ENCODE data around the gene SP1.
"Not testable (repeated sequence)": the region's sequence is repeated elsewhere in the genome, so short reads cannot be mapped to it uniquely, and the experiment has no call there.

The SP1 gene

DNA sequence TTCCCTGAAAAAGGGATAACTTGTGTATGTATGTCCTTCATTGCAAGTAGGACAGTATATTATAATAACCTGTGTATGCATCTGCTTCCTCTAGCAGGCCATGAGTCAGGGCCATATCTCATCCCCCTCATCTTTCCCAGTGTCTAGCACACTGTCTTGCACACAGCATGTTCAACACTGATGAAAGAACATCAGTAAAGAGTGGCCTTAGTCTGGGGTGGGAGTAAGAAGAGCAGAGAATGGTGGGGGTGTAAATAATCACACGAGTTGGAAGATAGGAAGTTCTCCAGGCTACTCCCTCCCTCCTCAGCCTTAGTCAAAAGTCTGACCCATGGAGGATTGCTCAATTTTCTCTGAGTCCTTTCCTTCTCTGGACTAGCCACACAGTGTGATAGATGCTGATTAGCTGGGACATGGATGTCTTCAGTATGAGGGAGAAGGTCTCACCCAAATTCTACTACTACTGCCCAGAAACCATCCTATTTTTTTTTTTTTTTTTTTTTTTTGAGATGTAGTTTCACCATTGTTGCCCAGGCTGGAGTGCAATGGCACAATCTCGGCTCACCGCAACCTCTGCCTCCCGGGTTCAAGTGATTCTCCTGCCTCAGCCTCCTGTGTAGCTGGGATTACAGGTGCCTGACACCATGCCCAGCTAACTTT is 14.6 kb upstream of the SP1 start:
- no peak for DNase-seq

DNA sequence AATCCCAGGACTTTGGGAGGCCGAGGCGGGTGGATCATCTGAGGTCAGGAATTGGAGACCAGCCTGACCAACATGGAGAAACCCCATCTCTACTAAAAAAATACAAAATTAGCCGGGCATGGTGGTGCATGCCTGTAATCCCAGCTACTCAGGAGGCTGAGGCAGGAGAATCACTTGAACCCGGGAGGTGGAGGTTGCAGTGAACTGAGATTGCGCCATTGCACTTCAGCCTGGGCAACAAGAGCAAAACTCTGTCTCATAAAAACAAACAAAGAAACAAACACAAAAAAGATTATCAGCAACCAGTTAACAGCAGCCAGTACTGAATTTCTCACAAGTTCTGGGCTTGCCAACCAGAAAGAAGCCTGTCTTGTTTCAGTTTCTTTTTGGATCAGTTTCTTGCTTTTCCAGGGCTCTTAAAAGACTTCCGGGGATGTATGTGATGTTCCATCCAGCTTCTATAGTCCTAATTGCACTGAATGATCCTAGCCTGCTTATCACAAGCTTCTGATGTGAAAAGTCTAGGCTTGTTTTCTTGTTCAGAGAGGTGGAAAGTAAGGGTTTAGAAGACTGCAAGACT is 6.3 kb upstream of the SP1 start:
- DNase-seq, result not testable (repeated sequence)

DNA sequence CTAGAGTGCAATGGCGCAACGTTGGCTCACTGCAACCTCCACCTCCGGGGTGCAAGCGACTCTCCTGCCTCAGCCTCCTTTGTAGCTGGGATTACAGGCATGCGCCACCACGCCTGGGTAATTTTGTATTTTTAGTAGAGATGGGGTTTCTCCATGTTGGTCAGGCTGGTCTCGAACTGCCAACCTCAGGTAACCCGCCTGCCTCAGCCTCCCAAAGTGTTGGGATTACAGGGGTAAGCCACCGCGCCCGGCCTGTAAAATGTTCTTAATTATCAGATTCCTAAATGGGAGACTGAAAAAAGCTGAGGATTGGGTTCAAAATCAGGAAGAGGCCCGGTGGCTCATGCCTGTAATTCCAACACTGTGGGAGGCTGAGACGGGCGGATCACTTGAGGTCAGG is 5.7 kb upstream of the SP1 start:
- not testable (repeated sequence) for DNase-seq

GRCh38 chr12:53376747-53377146 is 3.2 kb upstream of the SP1 start:
- no peak for DNase-seq

- DNase-seq, result no peak
These were observed 1.8 kb upstream of the SP1 start for GRCh38 chr12:53378222-53378621.

DNA sequence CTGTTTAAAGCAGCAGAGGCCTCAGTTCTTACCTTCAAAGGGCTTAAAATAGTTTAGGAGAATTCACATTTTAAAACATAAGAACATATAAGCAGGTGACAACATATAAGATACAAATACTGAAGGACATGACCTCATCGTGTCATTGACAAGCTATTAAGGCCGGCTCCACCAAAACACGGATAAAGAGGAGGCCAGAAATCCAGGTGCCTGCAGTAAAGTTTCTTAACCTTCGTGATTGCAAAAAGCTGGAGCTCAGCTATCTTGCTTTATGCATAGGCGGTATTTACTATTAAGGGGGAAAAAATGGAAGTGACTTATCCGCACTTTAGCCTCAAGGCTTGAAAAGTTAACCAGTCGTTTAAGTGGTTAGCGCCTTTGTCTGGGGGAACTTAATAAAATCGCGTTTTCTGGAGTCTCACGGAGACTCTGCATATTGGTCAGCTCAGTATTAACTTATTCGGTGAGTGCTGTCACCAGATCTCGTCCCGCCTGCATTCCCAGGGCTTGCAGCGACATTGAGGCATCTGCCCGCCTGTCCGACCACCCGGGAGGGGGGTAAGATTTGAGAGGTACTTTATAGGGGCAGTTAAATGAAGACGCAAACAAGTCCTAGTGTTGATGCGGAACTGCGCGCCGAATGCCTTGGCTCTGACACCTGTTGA is 1.1 kb upstream of the SP1 start:
- DNase-seq, result peak; percentile 28

GRCh38 chr12:53379389-53380103 is 430 bp upstream of the SP1 start:
- DNase-seq, result peak; percentile 97

DNA sequence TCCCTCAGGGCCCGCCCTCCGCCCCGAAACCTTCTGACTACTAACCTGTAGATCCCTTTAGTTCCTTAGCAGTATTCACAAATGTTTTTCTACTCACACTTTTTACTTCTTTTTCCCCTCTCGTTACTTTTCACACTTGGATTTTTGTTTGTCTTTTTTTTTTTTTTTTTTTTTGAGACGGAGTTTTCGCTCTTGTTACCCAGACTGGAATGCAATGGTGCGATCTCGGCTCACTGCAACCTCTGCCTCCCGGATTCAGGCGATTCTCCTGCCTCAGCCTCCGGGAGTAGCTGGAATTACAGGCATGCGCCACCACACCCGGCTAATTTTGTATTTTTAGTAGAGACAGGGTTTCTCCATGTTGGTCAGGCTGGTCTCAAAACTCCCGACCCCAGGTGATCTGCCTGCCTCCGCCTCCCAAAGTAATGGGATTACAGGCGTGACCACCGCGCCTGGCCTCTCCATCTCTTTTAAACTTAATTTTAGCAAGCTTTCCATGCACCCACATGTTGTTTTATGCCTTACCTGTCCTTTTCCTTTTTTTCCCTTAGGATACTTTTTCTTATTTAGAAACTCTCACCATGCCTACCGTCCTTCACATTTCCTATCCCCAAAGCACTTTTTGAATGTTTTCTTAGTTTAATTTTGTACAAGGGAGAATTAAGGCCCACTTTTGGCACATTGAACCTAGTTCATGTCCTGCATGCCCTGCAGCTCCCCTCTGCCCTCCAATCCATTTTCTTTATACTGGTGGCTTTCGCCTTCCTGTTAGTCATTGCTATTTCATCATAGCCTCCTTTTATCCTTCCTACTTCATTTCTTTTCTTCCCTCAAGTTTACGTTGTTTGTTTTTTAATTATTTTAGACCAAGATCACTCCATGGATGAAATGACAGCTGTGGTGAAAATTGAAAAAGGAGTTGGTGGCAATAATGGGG is 1.1 kb downstream of the SP1 start:
- DNase-seq, result no peak

- no peak for DNase-seq
These were observed 2.0 kb downstream of the SP1 start for GRCh38 chr12:53381731-53382630.

- DNase-seq, result no peak
These were observed 3.3 kb downstream of the SP1 start for GRCh38 chr12:53383258-53383657.

DNA sequence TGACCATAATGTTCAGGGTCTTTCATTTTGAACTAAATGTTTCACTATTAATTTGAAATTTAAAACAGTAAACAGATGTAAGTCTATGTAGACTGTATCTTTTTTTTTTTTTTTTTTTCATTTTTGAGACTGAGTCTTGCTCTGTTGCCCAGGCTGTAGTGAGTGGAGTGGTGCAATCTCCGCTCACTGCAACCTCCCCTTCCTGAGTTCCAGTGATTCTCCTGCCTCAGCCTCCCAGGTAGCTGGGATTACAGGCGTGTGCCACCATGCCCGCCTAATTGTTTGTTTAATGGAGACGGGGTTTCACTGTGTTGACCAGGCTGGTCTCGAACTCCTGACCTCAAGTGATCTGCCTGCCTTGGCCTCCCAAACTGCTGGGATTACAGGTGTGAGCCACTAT is 6.4 kb downstream of the SP1 start:
- DNase-seq, result not testable (repeated sequence)

DNA sequence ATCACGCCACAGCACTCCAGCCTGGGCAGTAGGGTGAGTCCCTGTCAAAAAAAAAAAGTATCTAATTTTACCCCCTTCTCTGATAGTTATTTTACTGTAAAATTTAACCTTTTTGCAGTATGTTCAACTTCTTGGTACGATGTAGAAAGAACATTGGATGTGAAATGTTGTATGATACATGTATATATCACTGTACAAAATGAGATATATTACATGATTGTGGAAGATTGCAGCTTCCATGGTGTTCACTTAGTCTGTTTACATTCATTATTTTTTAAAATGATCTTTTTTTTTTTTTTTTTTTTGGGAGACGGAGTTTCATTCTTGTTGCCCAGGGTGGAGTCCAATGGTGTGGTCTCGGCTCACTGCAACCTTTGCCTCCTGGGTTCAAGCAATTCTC is 9.0 kb downstream of the SP1 start:
- no peak for DNase-seq

DNA sequence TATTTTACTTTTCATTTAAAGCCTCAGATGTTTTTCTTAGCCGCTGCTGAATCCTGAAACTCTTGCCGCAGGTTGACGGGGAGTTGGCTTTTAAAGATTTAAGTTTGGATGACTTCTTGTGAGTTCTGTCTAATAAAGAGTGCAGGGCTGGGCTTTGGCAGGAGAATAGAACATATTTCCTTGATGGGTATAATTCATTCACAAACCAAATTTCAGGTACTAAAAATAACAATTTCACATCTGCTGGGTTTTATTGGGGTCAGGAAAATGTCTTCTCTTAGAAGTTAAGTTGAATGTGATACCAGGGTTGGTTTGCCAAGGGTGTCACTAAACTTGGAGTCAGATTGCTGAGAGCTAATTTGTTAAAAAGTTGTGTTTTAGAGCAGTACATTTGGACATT is 9.7 kb downstream of the SP1 start:
- DNase-seq, result no peak

- no peak for DNase-seq
These were observed 11.7 kb downstream of the SP1 start for GRCh38 chr12:53391724-53392123.

GRCh38 chr12:53399896-53400295 is 19.9 kb downstream of the SP1 start:
- no peak for DNase-seq

- not testable (repeated sequence) for DNase-seq
These were observed 22.4 kb downstream of the SP1 start for GRCh38 chr12:53402351-53402750.

- no peak for DNase-seq
These were observed 22.9 kb downstream of the SP1 start for GRCh38 chr12:53402871-53403270.

DNA sequence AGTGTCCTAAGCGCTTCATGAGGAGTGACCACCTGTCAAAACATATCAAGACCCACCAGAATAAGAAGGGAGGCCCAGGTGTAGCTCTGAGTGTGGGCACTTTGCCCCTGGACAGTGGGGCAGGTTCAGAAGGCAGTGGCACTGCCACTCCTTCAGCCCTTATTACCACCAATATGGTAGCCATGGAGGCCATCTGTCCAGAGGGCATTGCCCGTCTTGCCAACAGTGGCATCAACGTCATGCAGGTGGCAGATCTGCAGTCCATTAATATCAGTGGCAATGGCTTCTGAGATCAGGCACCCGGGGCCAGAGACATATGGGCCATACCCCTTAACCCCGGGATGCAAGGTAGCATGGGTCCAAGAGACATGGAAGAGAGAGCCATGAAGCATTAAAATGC is 31.0 kb downstream of the SP1 start:
- DNase-seq, result no peak

- DNase-seq, result no peak
These were observed 33.7 kb downstream of the SP1 start for GRCh38 chr12:53413485-53414204.

- no peak for DNase-seq
These were observed 34.9 kb downstream of the SP1 start for GRCh38 chr12:53414756-53415417.
